Activated CD4-positive, alpha-beta T cell treated with anti-CD3 and anti-CD28 coated beads, Interleukin-2, amount 50 U/mL, for 1 hour (primary cell): ENCODE results near the gene LCE1C.

ENCODE experiments used
- DNase-seq: peaks from one replicate; pipeline ENCODE4 v3.0.0-alpha.2; 2020

Gene LCE1C

GRCh38 chr1:152759453-152760173 is 46.8 kb downstream of the LCE1C start:
- no peak for DNase-seq

GRCh38 chr1:152758636-152759035 is 47.8 kb downstream of the LCE1C start:
- DNase-seq, result no peak

GRCh38 chr1:152757747-152758146 is 48.7 kb downstream of the LCE1C start, which contains the start of gene KPRP:
Gene KPRP (plus strand): TSS chr1:152758025. CDS start chr1:152759589, 1,564 bp downstream.
- no peak for DNase-seq

GRCh38 chr1:152756872-152757271 is 49.6 kb downstream of the LCE1C start:
- no peak for DNase-seq
